Lung (tissue), 12 donors: Measurements from ENCODE around the gene LMBRD1. TPM values are rescaled to one million over a fixed set of nuclear protein-coding genes. Genes with fewer than 3 reads are reported as not detected.

Source experiments
- ATAC-seq: fragments of 200-7000 bp; cut with Tn5 transposase; one replicate; pipeline ENCODE4 v1.9.1; 2020; ENCODE audit warnings: moderate number of reproducible peaks; ENCODE audit not compliant: insufficient read depth, low FRiP score
- DNase-seq, 3 donors: peaks; one replicate each; pipeline ENCODE4 v3.0.0-alpha.2; 2013 to 2017
- H3K27ac ChIP-seq, 2 donors: one replicate each; pipeline ENCODE4 v1.5.1; 2013; ENCODE audit warnings: mild to moderate bottlenecking in 2 of 2, moderate library complexity in 2 of 2, control low read depth in 1 of 2, inconsistent platforms in 1 of 2, low read depth in 1 of 2, low read length in 1 of 2
- H3K27me3 ChIP-seq, 3 donors: one replicate each; pipeline ENCODE4 v1.5.1; 2013; ENCODE audit warnings: low read length in 2 of 3; ENCODE audit not compliant: control insufficient read depth in 3 of 3, insufficient read depth in 3 of 3
- H3K36me3 ChIP-seq, 4 donors: one replicate each; pipeline ENCODE4 v1.5.1; 2013; ENCODE audit warnings: low read length in 4 of 4, mild to moderate bottlenecking in 1 of 4, moderate library complexity in 1 of 4; ENCODE audit not compliant: control insufficient read depth in 4 of 4, insufficient read depth in 4 of 4
- H3K4me1 ChIP-seq, 5 donors: one replicate each; pipeline ENCODE4 v1.5.1; 2013; ENCODE audit warnings: low read length in 5 of 5, mild to moderate bottlenecking in 2 of 5, moderate library complexity in 1 of 5; ENCODE audit not compliant: control insufficient read depth in 5 of 5, insufficient read depth in 5 of 5
- H3K4me3 ChIP-seq: one replicate; pipeline ENCODE4 v1.5.1; 2013; ENCODE audit warnings: mild to moderate bottlenecking, control low read depth, moderate library complexity
- H3K9ac ChIP-seq, 2 donors: one replicate each; pipeline ENCODE4 v1.5.1; 2013; ENCODE audit warnings: low read length in 2 of 2, control low read depth in 1 of 2; ENCODE audit not compliant: insufficient read depth in 1 of 2
- H3K9me3 ChIP-seq, 4 donors: one replicate each; pipeline ENCODE4 v1.5.1; 2013; ENCODE audit warnings: low read length in 3 of 4, mild to moderate bottlenecking in 1 of 4, moderate library complexity in 1 of 4; ENCODE audit not compliant: control insufficient read depth in 4 of 4, insufficient read depth in 3 of 4
- WGBS, 2 donors: extraction: QIAGEN DNeasy Blood & Tissue Kit; methylation state at CpG; one replicate each; pipeline ENCODE4 v1.1.7; 2013; 5-methylcytosine and 5-hydroxymethylcytosine counted together
- polyA plus RNA-seq, 2 donors: library from polyadenylated mRNA; stranded (reverse); fragments of 200-250 nt; gene quantifications; one replicate each; pipeline ENCODE4 v1.2.1, GENCODE V29; 2013
- total RNA-seq, 2 donors: library from RNA; depleted of rRNA in 1 of 2; stranded (reverse); fragments of >200 nt in 1 of 2; gene quantifications; one replicate each; pipeline ENCODE4 v1.2.1, GENCODE V29; 2014 to 2021
- TF ChIP-seq, protein P1 (sequence below): IDR thresholded peaks from 2 replicates; pipeline ENCODE4 v1.5.1; 2012; ENCODE audit warnings: mild to moderate bottlenecking; ENCODE audit errors: control extremely low read depth, extremely low read depth
- donor health status: control.
- donor health status: control.
- donor health status: Bipolar disorder and iron deficiency.
- donor health status: healthy.
- donor health status: DM: yes; HTN: yes; CAD: no.

The LMBRD1 gene
- total and polyA plus RNA-seq, 4 donors, result 31.2 to 102 (median 41.8) TPM

- no peaks in the 10 kb centered on the region for H3K9me3 ChIP-seq
- ATAC-seq, result no peak
These were observed 45.1 kb upstream of the LMBRD1 start for GRCh38 chr6:69841862-69842261.

GRCh38 chr6:69835414-69836179 is 38.8 kb upstream of the LMBRD1 start:
- Histone ChIP-seq H3K27ac (no peak overlapping the region), H3K9ac (peak overlapping the region in 1 of 2 donors; percentile 77), H3K9me3 (no peaks in the 10 kb centered on the region), H3K27me3 (peaks cover 0 to 15% (median 0%) of the 10 kb centered on the region in 3 donors), H3K4me3 (no peak overlapping the region), H3K4me1 (peaks cover 0 to under 1% (median 0%) of the 10 kb centered on the region in 5 donors), H3K36me3 (no peaks in the 10 kb centered on the region)
- ATAC-seq (peak; percentile 72), DNase-seq (peak; percentile 14 to 91 (median 84))
- TF ChIP-seq, protein P1, sequence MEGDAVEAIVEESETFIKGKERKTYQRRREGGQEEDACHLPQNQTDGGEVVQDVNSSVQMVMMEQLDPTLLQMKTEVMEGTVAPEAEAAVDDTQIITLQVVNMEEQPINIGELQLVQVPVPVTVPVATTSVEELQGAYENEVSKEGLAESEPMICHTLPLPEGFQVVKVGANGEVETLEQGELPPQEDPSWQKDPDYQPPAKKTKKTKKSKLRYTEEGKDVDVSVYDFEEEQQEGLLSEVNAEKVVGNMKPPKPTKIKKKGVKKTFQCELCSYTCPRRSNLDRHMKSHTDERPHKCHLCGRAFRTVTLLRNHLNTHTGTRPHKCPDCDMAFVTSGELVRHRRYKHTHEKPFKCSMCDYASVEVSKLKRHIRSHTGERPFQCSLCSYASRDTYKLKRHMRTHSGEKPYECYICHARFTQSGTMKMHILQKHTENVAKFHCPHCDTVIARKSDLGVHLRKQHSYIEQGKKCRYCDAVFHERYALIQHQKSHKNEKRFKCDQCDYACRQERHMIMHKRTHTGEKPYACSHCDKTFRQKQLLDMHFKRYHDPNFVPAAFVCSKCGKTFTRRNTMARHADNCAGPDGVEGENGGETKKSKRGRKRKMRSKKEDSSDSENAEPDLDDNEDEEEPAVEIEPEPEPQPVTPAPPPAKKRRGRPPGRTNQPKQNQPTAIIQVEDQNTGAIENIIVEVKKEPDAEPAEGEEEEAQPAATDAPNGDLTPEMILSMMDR, result peak; percentile 42
- WGBS, 2 donors, result 10 to 11% methylated on average over 5 of the region's 5 CpGs

More at GRCh38 chr6:69841862-69842261, 45.1 kb upstream of the LMBRD1 start:
- no peaks in the 10 kb centered on the region for H3K36me3 ChIP-seq
- no peaks in the 10 kb centered on the region for H3K4me1 ChIP-seq
- no peak for DNase-seq
- no peak overlapping the region for H3K4me3 ChIP-seq
- 76 to 89% methylated on average over 1 of the region's 1 CpG for WGBS, 2 donors
- TF ChIP-seq, protein P1, result no peak
- no peak overlapping the region for H3K27ac ChIP-seq
- peaks cover 0 to 8% (median 3%) of the 10 kb centered on the region in 3 donors for H3K27me3 ChIP-seq
- no peak overlapping the region for H3K9ac ChIP-seq

DNA sequence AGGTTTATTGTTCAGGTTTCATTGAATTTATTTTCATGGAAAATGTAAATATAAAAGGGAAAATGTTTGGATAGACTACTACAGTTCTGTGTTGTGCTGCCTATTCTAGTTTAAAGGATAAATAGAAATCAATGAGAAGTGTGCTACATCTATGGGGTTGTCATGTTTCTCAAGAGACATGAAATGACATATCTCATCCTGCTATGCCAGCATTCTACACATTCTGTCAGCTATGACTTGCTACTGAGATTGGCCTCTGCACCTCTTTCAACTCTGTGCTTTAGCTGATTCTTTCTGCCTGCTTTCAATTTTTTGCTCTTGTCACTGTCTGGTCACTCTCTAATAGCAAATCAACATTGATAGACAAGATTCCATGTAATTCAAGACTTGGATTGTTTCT is 35.7 kb upstream of the LMBRD1 start:
- Histone ChIP-seq H3K36me3 (no peaks in the 10 kb centered on the region), H3K9me3 (no peaks in the 10 kb centered on the region), H3K4me1 (peaks cover 0 to 8% (median 0%) of the 10 kb centered on the region in 5 donors), H3K27me3 (peaks cover 0 to 16% (median 0%) of the 10 kb centered on the region in 3 donors), H3K27ac (no peak overlapping the region), H3K4me3 (no peak overlapping the region), H3K9ac (no peak overlapping the region)
- DNase-seq, result no peak
- TF ChIP-seq, protein P1, result no peak
- ATAC-seq, result no peak
